Uterus (tissue), 4 donors: ENCODE results near the gene EXOC1. TPM values are rescaled to one million over a fixed set of nuclear protein-coding genes. Genes with fewer than 3 reads are reported as not detected.

Source experiments
- DNase-seq, 2 donors: peaks; one replicate each; pipeline ENCODE4 v3.0.0-alpha.2; 2019 to 2020
- H3K27ac ChIP-seq, 2 donors: fragments of 200-600 bp; sonication (generic); 1 replicate in 1 of 2; 2 replicates in 1 of 2; pipeline ENCODE4 v1.5.1; 2016 to 2018
- H3K27me3 ChIP-seq, 2 donors: fragments of 200-600 bp; sonication (generic); one replicate each; pipeline ENCODE4 v1.5.1; 2018 to 2019; ENCODE audit warnings: control low read depth in 1 of 2
- H3K36me3 ChIP-seq, 2 donors: fragments of 200-600 bp; sonication (generic); one replicate each; pipeline ENCODE4 v1.5.1; 2019; ENCODE audit warnings: control low read depth in 1 of 2
- H3K4me1 ChIP-seq, 2 donors: fragments of 200-600 bp; sonication (generic); one replicate each; pipeline ENCODE4 v1.5.1; 2018 to 2019; ENCODE audit warnings: control low read depth in 1 of 2
- H3K4me3 ChIP-seq, 2 donors: fragments of 200-600 bp; sonication (generic); 1 replicate in 1 of 2; 2 replicates in 1 of 2; pipeline ENCODE4 v1.5.1; 2018 to 2019; ENCODE audit warnings: mild to moderate bottlenecking in 1 of 2
- H3K9me3 ChIP-seq, 2 donors: fragments of 200-600 bp; sonication (generic); one replicate each; pipeline ENCODE4 v1.5.1; 2019; ENCODE audit warnings: control low read depth in 1 of 2
- POLR2A ChIP-seq, 2 donors: fragments of 450-650 bp; IDR thresholded peaks; one replicate each; pipeline ENCODE4 v1.6.1; 2016; ENCODE audit warnings: antibody characterized with exemption in 2 of 2, mild to moderate bottlenecking in 1 of 2, moderate library complexity in 1 of 2
- intact Hi-C: fragments of 100-400 bp; cut with DNase I; formaldehyde crosslinking; loops from one replicate; pipeline ENCODE4 v1.15.1; 2023; ENCODE audit warnings: low total_unique reads
- total RNA-seq, 4 donors: library from RNA; depleted of rRNA in 3 of 4; stranded (reverse); fragments of >200 nt in 3 of 4; gene quantifications; one replicate each; pipeline versions ENCODE4 v1.1.0 to v1.2.4, GENCODE V29; 2014 to 2023
- TF ChIP-seq, protein P1 (sequence below), 4 experiments: fragments of 200-600 bp in 2 of 4; fragments of 450-650 bp in 2 of 4; sonication (generic) in 2 of 4; IDR thresholded peaks; one replicate each; pipeline ENCODE4 v1.5.1; 2016 to 2019; ENCODE audit warnings: antibody characterized with exemption in 4 of 4, mild to moderate bottlenecking in 2 of 4, moderate library complexity in 1 of 4
- donor health status: DM: yes; HTN: yes; CAD: no.

Gene EXOC1
- total RNA-seq, 4 donors from 2014 or later, result 14.7 to 59.9 (median 33.8) TPM

DNA sequence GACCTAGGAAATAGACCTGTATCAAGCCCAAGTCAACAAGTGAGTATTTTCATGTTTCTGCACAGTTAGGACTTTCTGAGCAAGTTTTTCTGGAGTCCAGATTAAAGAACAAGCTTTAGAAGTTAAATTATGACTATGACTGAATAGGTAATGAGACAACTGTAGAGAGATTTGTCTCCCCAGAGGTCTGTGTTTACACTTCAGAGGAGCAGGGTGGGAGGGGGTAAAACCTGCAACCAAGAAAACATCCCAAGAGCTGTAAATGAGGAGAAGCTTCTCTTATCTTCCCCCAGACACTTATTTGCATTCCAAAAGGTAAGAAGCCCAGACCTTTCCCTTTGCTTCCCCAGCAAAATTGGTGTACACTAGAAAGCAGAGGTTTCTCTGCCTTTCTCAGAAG is 73.2 kb downstream of the EXOC1 start:
- Histone ChIP-seq H3K27me3 (no peaks in the 10 kb centered on the region), H3K36me3 (no peaks in the 10 kb centered on the region), H3K4me3 (no peak overlapping the region), H3K4me1 (no peaks in the 10 kb centered on the region), H3K9me3 (no peaks in the 10 kb centered on the region), H3K27ac (peak overlapping the region in 1 of 2 donors; percentile 34)
- TF ChIP-seq, protein P1, sequence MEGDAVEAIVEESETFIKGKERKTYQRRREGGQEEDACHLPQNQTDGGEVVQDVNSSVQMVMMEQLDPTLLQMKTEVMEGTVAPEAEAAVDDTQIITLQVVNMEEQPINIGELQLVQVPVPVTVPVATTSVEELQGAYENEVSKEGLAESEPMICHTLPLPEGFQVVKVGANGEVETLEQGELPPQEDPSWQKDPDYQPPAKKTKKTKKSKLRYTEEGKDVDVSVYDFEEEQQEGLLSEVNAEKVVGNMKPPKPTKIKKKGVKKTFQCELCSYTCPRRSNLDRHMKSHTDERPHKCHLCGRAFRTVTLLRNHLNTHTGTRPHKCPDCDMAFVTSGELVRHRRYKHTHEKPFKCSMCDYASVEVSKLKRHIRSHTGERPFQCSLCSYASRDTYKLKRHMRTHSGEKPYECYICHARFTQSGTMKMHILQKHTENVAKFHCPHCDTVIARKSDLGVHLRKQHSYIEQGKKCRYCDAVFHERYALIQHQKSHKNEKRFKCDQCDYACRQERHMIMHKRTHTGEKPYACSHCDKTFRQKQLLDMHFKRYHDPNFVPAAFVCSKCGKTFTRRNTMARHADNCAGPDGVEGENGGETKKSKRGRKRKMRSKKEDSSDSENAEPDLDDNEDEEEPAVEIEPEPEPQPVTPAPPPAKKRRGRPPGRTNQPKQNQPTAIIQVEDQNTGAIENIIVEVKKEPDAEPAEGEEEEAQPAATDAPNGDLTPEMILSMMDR (IDR thresholded peaks at IDR 0.05), result no peak
- no peak for TF ChIP-seq POLR2A (IDR thresholded peaks at IDR 0.05)
- intact Hi-C loops, result no loop called here
- no peak for DNase-seq

DNA sequence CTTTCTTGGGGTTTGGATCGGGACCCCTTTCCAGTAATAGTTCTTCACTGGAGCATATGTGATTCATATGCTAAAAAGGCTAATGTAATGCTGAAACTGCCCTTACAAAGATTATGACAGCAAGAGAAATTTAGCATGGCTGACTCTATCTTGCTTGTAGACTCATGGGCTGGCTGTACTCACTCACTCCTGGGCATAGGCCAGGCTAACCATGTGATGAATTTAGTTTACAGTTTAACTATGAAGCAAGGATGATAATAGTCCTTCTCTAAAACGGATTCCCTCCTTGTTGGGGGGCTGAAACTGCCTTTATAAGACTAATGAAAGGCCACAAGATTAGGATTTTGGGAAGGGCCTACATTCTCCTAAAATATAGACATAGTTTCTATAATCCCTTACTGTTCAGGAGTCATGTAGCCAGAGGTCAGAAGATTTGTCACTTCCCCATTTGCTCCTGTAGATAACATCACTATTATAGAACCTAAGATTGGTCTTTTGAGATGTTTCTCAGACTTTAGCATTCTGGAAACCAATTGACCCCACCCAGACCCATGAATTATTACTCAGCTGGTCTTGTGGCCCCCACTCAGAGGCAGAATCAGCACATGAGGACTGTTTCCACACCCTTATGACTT is 74.5 kb downstream of the EXOC1 start:
- intact Hi-C loops, result no loop called here
- H3K27me3 ChIP-seq, result no peaks in the 10 kb centered on the region
- TF ChIP-seq POLR2A (IDR thresholded peaks at IDR 0.05), result no peak
- TF ChIP-seq, protein P1 (IDR thresholded peaks at IDR 0.05), result no peak
- H3K4me1 ChIP-seq, result no peaks in the 10 kb centered on the region
- no peak overlapping the region for H3K27ac ChIP-seq
- no peak overlapping the region for H3K4me3 ChIP-seq
- H3K36me3 ChIP-seq, result no peaks in the 10 kb centered on the region
- no peak for DNase-seq
- H3K9me3 ChIP-seq, result no peaks in the 10 kb centered on the region

DNA sequence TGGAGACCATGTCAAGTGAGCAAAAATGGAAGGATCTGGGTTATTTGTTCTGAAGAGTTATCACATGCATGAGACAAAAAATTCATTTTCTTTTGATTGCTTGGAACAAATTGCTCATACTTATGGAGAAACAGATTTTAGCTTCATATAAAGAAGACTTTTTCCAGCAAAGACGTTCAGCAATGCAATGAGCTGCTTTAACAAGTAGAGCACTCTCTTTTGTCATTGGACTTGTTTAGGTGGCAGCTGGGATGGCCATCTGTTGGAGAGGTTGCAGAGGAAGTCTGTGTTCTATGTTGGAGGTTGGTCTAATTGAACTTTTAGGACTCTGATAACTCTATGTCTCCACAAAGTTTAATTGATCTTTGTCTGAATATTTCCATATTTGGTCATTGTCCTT is 75.4 kb downstream of the EXOC1 start:
- Histone ChIP-seq H3K36me3 (no peaks in the 10 kb centered on the region), H3K4me1 (no peaks in the 10 kb centered on the region), H3K4me3 (no peak overlapping the region), H3K27ac (no peak overlapping the region), H3K9me3 (no peaks in the 10 kb centered on the region), H3K27me3 (no peaks in the 10 kb centered on the region)
- no peak for DNase-seq
- intact Hi-C loops, result no loop called here
- TF ChIP-seq, protein P1 (IDR thresholded peaks at IDR 0.05), result no peak
- no peak for TF ChIP-seq POLR2A (IDR thresholded peaks at IDR 0.05)

DNA sequence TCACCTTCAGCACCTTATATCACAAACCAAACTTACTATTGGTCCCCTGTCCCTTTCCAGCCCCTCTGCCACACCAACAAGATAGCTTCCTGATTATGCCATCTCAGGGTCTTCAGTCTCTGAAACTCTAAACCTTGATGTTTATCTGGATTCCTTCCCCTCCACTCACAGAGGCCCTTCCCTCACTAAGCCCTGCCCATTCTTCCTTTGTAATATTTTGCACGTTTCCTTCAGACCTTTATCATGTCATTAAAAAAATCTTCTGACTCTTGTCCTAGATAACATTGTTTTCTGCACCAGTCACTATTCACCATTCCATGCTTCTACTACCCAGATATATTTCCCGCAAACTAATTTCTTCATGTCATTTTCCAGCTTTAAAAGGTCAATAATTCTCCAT is 77.6 kb downstream of the EXOC1 start:
- TF ChIP-seq, protein P1 (IDR thresholded peaks at IDR 0.05), result no peak
- TF ChIP-seq POLR2A (IDR thresholded peaks at IDR 0.05), result no peak
- no peaks in the 10 kb centered on the region for H3K27me3 ChIP-seq
- intact Hi-C loops, result no loop called here
- H3K36me3 ChIP-seq, result no peaks in the 10 kb centered on the region
- no peaks in the 10 kb centered on the region for H3K9me3 ChIP-seq
- H3K4me3 ChIP-seq, result no peak overlapping the region
- no peaks in the 10 kb centered on the region for H3K4me1 ChIP-seq
- no peak overlapping the region for H3K27ac ChIP-seq
- DNase-seq, result no peak

DNA sequence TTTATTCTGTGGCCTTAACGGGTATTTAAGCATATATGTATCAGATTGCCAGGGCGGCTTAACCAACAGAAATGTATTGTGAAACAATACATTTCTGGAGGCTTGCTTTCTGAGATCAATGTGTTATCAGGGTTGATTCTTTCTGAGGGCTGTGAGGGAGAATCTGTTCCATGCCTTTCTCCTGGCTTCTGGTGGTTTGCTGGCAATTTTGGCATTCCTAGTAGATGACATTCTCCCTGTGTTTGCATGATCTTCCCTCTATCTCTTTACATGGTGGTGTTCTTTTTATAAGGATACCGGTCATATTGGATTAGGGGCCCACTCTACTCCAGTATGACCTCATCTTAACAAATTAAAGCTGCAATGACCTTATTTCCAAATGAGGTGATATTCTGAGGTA is 78.4 kb downstream of the EXOC1 start:
- TF ChIP-seq, protein P1 (IDR thresholded peaks at IDR 0.05), result no peak
- TF ChIP-seq POLR2A (IDR thresholded peaks at IDR 0.05), result no peak
- H3K9me3 ChIP-seq, result no peaks in the 10 kb centered on the region
- no peak overlapping the region for H3K27ac ChIP-seq
- no peak overlapping the region for H3K4me3 ChIP-seq
- no peaks in the 10 kb centered on the region for H3K4me1 ChIP-seq
- intact Hi-C loops, result no loop called here
- DNase-seq, result no peak
- H3K36me3 ChIP-seq, result no peaks in the 10 kb centered on the region
- H3K27me3 ChIP-seq, result no peaks in the 10 kb centered on the region
